Natural killer cell treated with Interleukin-12 subunit alpha and Interleukin-12 subunit beta and Interleukin-15 and Interleukin-18, amount 100 ng/mL, for 72 hours (primary cell): ENCODE data around the gene ACP1. TPM values are rescaled to one million over a fixed set of nuclear protein-coding genes. Genes with fewer than 3 reads are reported as not detected.
"Not testable (repeated sequence)": the region's sequence is repeated elsewhere in the genome, so short reads cannot be mapped to it uniquely, and the experiment has no call there.

Experiments
- ATAC-seq, 2 donors: fragments of 150-1000 bp; cut with Tn5 transposase in 1 of 2; sonication (Bioruptor Pico), chemical (Tn5 transposase) in 1 of 2; 2 replicates each; pipeline ENCODE4 v1.10.0; 2021
- DNase-seq: peaks from one replicate; pipeline ENCODE4 v3.0.0; 2022; ENCODE audit warnings: low spot score
- H3K27ac Mint-ChIP-seq, 2 donors: 1 replicate in 1 of 2; 2 replicates in 1 of 2; pipeline ENCODE4 v1.8.0; 2022; ENCODE audit warnings: mixed read lengths in 2 of 2, mild to moderate bottlenecking in 1 of 2, moderate library complexity in 1 of 2
- H3K27me3 Mint-ChIP-seq, 2 donors: 1 replicate in 1 of 2; 2 replicates in 1 of 2; pipeline ENCODE4 v1.8.0; 2022; ENCODE audit warnings: mixed read lengths in 2 of 2
- H3K36me3 Mint-ChIP-seq: one replicate; pipeline ENCODE4 v1.8.0; 2022; ENCODE audit warnings: mixed read lengths
- H3K4me1 Mint-ChIP-seq, 2 donors: 1 replicate in 1 of 2; 2 replicates in 1 of 2; pipeline ENCODE4 v1.8.0; 2022; ENCODE audit warnings: low read depth in 2 of 2, mixed read lengths in 2 of 2, mild to moderate bottlenecking in 1 of 2
- H3K4me3 Mint-ChIP-seq: one replicate; pipeline ENCODE4 v1.8.0; 2022; ENCODE audit warnings: mixed read lengths
- H3K9me3 Mint-ChIP-seq: 2 replicates; pipeline ENCODE4 v1.8.0; 2022; ENCODE audit warnings: mixed read lengths
- total RNA-seq, 2 donors: library from RNA; stranded (reverse); gene quantifications; one replicate each; pipeline ENCODE4 v1.2.3, GENCODE V29; 2022

Gene ACP1
- total RNA-seq, 2 donors from 2014 or later = 94.2 to 96.1 TPM

- H3K9me3 Mint-ChIP-seq = no peaks in the 10 kb centered on the region
- DNase-seq = no peak
- H3K36me3 Mint-ChIP-seq = no peaks in the 10 kb centered on the region
- peaks cover 6 to 8% of the 10 kb centered on the region in 2 donors for H3K27me3 Mint-ChIP-seq
- H3K4me1 Mint-ChIP-seq = peaks cover 0 to 10% of the 10 kb centered on the region in 2 donors
- no peak overlapping the region for H3K4me3 Mint-ChIP-seq
- no peak for ATAC-seq
- H3K27ac Mint-ChIP-seq = no peak overlapping the region
These were observed 24.1 kb downstream of the ACP1 start for GRCh38 chr2:288758-289361.

GRCh38 chr2:289362-290089, 24.8 kb downstream of the ACP1 start:
- Mint-ChIP-seq H3K9me3 (no peaks in the 10 kb centered on the region), H3K36me3 (no peaks in the 10 kb centered on the region), H3K27me3 (peaks cover 8% of the 10 kb centered on the region in 2 donors), H3K4me1 (peaks cover 0 to 10% of the 10 kb centered on the region in 2 donors), H3K4me3 (peak overlapping the region; percentile 73), H3K27ac (no peak overlapping the region)
- DNase-seq (no peak), ATAC-seq (peak; percentile 39 to 53)

- Mint-ChIP-seq H3K36me3 (no peaks in the 10 kb centered on the region), H3K4me3 (peak overlapping the region; percentile 73), H3K4me1 (peaks cover 0 to 10% of the 10 kb centered on the region in 2 donors), H3K27ac (no peak overlapping the region), H3K9me3 (no peaks in the 10 kb centered on the region), H3K27me3 (peaks cover 11 to 14% of the 10 kb centered on the region in 2 donors)
- peak in 1 of 2 donors; percentile 77 for ATAC-seq
- no peak for DNase-seq
These were observed 25.5 kb downstream of the ACP1 start for GRCh38 chr2:290090-290722.

GRCh38 chr2:295090-295489, 30.3 kb downstream of the ACP1 start:
- H3K27me3 Mint-ChIP-seq = peaks cover 23 to 33% of the 10 kb centered on the region in 2 donors
- H3K36me3 Mint-ChIP-seq = no peaks in the 10 kb centered on the region
- no peaks in the 10 kb centered on the region for H3K9me3 Mint-ChIP-seq
- peaks cover 0 to under 1% of the 10 kb centered on the region in 2 donors for H3K4me1 Mint-ChIP-seq
- DNase-seq (no peak), ATAC-seq (no peak)
- H3K4me3 Mint-ChIP-seq = no peak overlapping the region
- H3K27ac Mint-ChIP-seq = no peak overlapping the region

GRCh38 chr2:296354-296753, 31.6 kb downstream of the ACP1 start:
- Mint-ChIP-seq H3K27ac (no peak overlapping the region), H3K27me3 (peaks cover 23 to 36% of the 10 kb centered on the region in 2 donors), H3K4me3 (no peak overlapping the region), H3K4me1 (no peaks in the 10 kb centered on the region), H3K9me3 (no peaks in the 10 kb centered on the region), H3K36me3 (no peaks in the 10 kb centered on the region)
- DNase-seq = no peak
- no peak for ATAC-seq

GRCh38 chr2:305366-305765, 40.6 kb downstream of the ACP1 start:
- ATAC-seq (no peak), DNase-seq (no peak)
- Mint-ChIP-seq H3K4me3 (no peak overlapping the region), H3K27me3 (peaks cover 0 to 9% of the 10 kb centered on the region in 2 donors), H3K9me3 (no peaks in the 10 kb centered on the region), H3K4me1 (peaks cover 4 to 5% of the 10 kb centered on the region in 2 donors), H3K27ac (no peak overlapping the region), H3K36me3 (no peaks in the 10 kb centered on the region)

GRCh38 chr2:309148-309953, 44.6 kb downstream of the ACP1 start:
- no peaks in the 10 kb centered on the region for H3K9me3 Mint-ChIP-seq
- peaks cover 4 to 5% of the 10 kb centered on the region in 2 donors for H3K4me1 Mint-ChIP-seq
- H3K27ac Mint-ChIP-seq = peak overlapping the region in 1 of 2 donors; percentile 25
- H3K27me3 Mint-ChIP-seq = peaks cover 0 to 14% of the 10 kb centered on the region in 2 donors
- peak in 1 of 2 donors; percentile 44 for ATAC-seq
- DNase-seq = no peak
- H3K36me3 Mint-ChIP-seq = no peaks in the 10 kb centered on the region
- no peak overlapping the region for H3K4me3 Mint-ChIP-seq

- Mint-ChIP-seq H3K27me3 (peaks cover 0 to 14% of the 10 kb centered on the region in 2 donors), H3K4me3 (no peak overlapping the region), H3K9me3 (no peaks in the 10 kb centered on the region), H3K36me3 (no peaks in the 10 kb centered on the region), H3K4me1 (peaks cover 4 to 5% of the 10 kb centered on the region in 2 donors), H3K27ac (no peak overlapping the region)
- ATAC-seq (no peak), DNase-seq (no peak)
These were observed 45.3 kb downstream of the ACP1 start for GRCh38 chr2:309954-310510.

- peaks cover 2 to 15% of the 10 kb centered on the region in 2 donors for H3K27me3 Mint-ChIP-seq
- DNase-seq = no peak
These were observed 46.2 kb downstream of the ACP1 start for GRCh38 chr2:310994-311393.

GRCh38 chr2:313991-314390, 49.2 kb downstream of the ACP1 start:
- Mint-ChIP-seq H3K9me3 (peaks cover 5% of the 10 kb centered on the region), H3K27me3 (peaks cover 6 to 21% of the 10 kb centered on the region in 2 donors), H3K4me1 (peaks cover 18 to 28% of the 10 kb centered on the region in 2 donors), H3K27ac (no peak overlapping the region), H3K4me3 (no peak overlapping the region), H3K36me3 (no peaks in the 10 kb centered on the region)
- DNase-seq = no peak
- ATAC-seq = no peak

More at GRCh38 chr2:310994-311393, 46.2 kb downstream of the ACP1 start:
- H3K4me3 Mint-ChIP-seq = no peak overlapping the region
- ATAC-seq = no peak
- H3K9me3 Mint-ChIP-seq = no peaks in the 10 kb centered on the region
- H3K4me1 Mint-ChIP-seq = peaks cover 4 to 6% of the 10 kb centered on the region in 2 donors
- no peaks in the 10 kb centered on the region for H3K36me3 Mint-ChIP-seq
- H3K27ac Mint-ChIP-seq = no peak overlapping the region

- Mint-ChIP-seq H3K27me3 (peaks cover 6 to 23% of the 10 kb centered on the region in 2 donors), H3K36me3 (no peaks in the 10 kb centered on the region), H3K4me1 (peaks cover 19 to 28% of the 10 kb centered on the region in 2 donors), H3K4me3 (no peak overlapping the region), H3K27ac (no peak overlapping the region), H3K9me3 (peaks cover 7% of the 10 kb centered on the region)
- ATAC-seq (no peak), DNase-seq (no peak)
These were observed 50.0 kb downstream of the ACP1 start for GRCh38 chr2:314561-315336.

GRCh38 chr2:315925-316324, 51.2 kb downstream of the ACP1 start:
- peak overlapping the region in 1 of 2 donors; percentile 40 for H3K27ac Mint-ChIP-seq
- peaks cover 6 to 23% of the 10 kb centered on the region in 2 donors for H3K27me3 Mint-ChIP-seq
- ATAC-seq, H3K36me3 Mint-ChIP-seq, DNase-seq, H3K9me3 Mint-ChIP-seq, H3K4me3 Mint-ChIP-seq: not testable (repeated sequence)
- peaks cover 19 to 32% of the 10 kb centered on the region in 2 donors for H3K4me1 Mint-ChIP-seq
